PC-9 (cell line): ENCODE results near the gene B4GALT7. TPM values are rescaled to one million over a fixed set of nuclear protein-coding genes. Genes with fewer than 3 reads are reported as not detected.

Experiments
- BruUV-seq: library from RNA; stranded (reverse); fragments of 400-500 nt; replicated peaks from 2 replicates; lab custom pipeline; 2021; lab: Mats Ljungman, UMichigan
- CTCF ChIA-PET: fragments of 300-600 bp; sonication (Branson Sonifier 250); formaldehyde crosslinking; loops from one replicate; lab custom pipeline; 2022; ENCODE audit warnings: antibody characterized with exemption; lab: Charles Lee
- POLR2A ChIA-PET: fragments of 300-600 bp; sonication (Branson Sonifier 250); formaldehyde crosslinking; loops from one replicate; lab custom pipeline; 2022; ENCODE audit warnings: antibody characterized with exemption; ENCODE audit not compliant: unreplicated experiment; lab: Charles Lee
- DNase-seq, 2 experiments: peaks; one replicate each; pipeline versions ENCODE4 v3.0.0 to v3.0.0-alpha.2; 2015 to 2022; ENCODE audit warnings: mixed read lengths in 1 of 2
- H2AFZ ChIP-seq: fragments of 200-600 bp; sonication (generic); 2 replicates; pipeline ENCODE4 v1.8.1; 2017; ENCODE audit warnings: antibody characterized with exemption
- H3F3A ChIP-seq: fragments of 200-600 bp; sonication (generic); 2 replicates; pipeline ENCODE4 v1.8.1; 2017; ENCODE audit warnings: antibody characterized with exemption, mild to moderate bottlenecking, low read depth; ENCODE audit not compliant: insufficient read depth
- H3K27ac ChIP-seq: fragments of 200-600 bp; sonication (generic); 2 replicates; pipeline ENCODE4 v1.6.1; 2016; ENCODE audit warnings: mixed run types
- H3K27me3 ChIP-seq: fragments of 200-600 bp; sonication (generic); 2 replicates; pipeline ENCODE4 v1.6.1; 2016; ENCODE audit warnings: low read depth, mixed run types; ENCODE audit not compliant: insufficient read depth
- H3K36me3 ChIP-seq: fragments of 200-600 bp; sonication (generic); 2 replicates; pipeline ENCODE4 v1.6.1; 2016; ENCODE audit warnings: low read depth, mixed run types
- H3K4me1 ChIP-seq: fragments of 200-600 bp; sonication (generic); replicated peaks from 2 replicates; pipeline ENCODE4 v1.6.1; 2016; ENCODE audit warnings: mixed run types; ENCODE audit not compliant: insufficient read depth
- H3K4me2 ChIP-seq: fragments of 200-600 bp; sonication (generic); 2 replicates; pipeline ENCODE4 v1.6.1; 2017; ENCODE audit warnings: mixed run types
- H3K4me3 ChIP-seq: fragments of 200-600 bp; sonication (generic); 2 replicates; pipeline ENCODE4 v1.6.1; 2016; ENCODE audit warnings: mixed run types
- H3K79me2 ChIP-seq: fragments of 200-600 bp; sonication (generic); 2 replicates; pipeline ENCODE4 v1.6.1; 2017; ENCODE audit warnings: low read depth, mixed run types
- H3K9me2 ChIP-seq: fragments of 200-600 bp; sonication (generic); 2 replicates; pipeline ENCODE4 v1.8.1; 2017; ENCODE audit warnings: mild to moderate bottlenecking; ENCODE audit not compliant: insufficient read depth
- H3K9me3 ChIP-seq: fragments of 200-600 bp; sonication (generic); 2 replicates; pipeline ENCODE4 v1.8.1; 2016; ENCODE audit warnings: low read depth; ENCODE audit not compliant: insufficient read depth
- H4K20me1 ChIP-seq: fragments of 200-600 bp; sonication (generic); 2 replicates; pipeline ENCODE4 v1.8.1; 2017; ENCODE audit not compliant: insufficient read depth
- EZH2 ChIP-seq: fragments of 200-600 bp; sonication (generic); IDR thresholded peaks from 2 replicates; pipeline ENCODE4 v1.8.0; 2017; ENCODE audit warnings: antibody characterized with exemption, low read depth
- intact Hi-C: fragments of 100-400 bp; cut with micrococcal nuclease; formaldehyde crosslinking; loops from one replicate; pipeline ENCODE4 v1.10.0; 2022; ENCODE audit not compliant: unreplicated experiment
- total RNA-seq: library from RNA; stranded (reverse); gene quantifications from 2 replicates; pipeline ENCODE4 v1.2.3, GENCODE V29; 2021
- TF ChIP-seq, protein P1 (sequence below): fragments of 200-600 bp; sonication (generic); conservative IDR thresholded peaks from 2 replicates; pipeline ENCODE4 v1.6.1; 2017; ENCODE audit warnings: mixed run types, antibody characterized with exemption, mild to moderate bottlenecking, moderate library complexity

B4GALT7 gene
- total RNA-seq, 1 experiment from 2014 or later, result 27.9 TPM

DNA sequence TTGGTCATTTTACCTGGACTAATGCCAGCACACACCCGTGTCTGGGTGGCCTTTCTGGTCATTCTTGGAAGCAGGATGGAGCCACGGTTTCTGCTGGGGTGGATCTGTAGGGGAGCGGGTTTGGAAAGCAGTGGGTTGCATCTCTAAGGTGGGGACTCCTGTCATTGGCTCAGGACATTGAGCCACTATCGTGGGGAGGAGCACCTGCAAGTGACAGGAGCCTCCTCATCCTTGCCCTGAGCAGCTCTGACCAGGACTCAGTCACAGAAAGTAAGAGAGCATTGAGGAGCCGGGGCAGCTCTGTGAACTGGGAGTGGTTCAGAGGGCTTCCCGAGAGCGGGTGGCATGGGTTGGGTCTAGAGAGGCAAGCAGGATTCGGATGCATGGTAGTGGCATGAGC, 3.7 kb downstream of the B4GALT7 start:
- CTCF ChIA-PET, result no interaction called here
- H3K9me3 ChIP-seq, result no peaks in the 10 kb centered on the region
- peaks cover 12% of the 10 kb centered on the region; the same call in 1 of the 2 replicates for H3K79me2 ChIP-seq
- no peak overlapping the region for H3K27ac ChIP-seq
- no peak overlapping the region for H3K4me3 ChIP-seq
- no peaks in the 10 kb centered on the region for H4K20me1 ChIP-seq
- TF ChIP-seq, protein P1, sequence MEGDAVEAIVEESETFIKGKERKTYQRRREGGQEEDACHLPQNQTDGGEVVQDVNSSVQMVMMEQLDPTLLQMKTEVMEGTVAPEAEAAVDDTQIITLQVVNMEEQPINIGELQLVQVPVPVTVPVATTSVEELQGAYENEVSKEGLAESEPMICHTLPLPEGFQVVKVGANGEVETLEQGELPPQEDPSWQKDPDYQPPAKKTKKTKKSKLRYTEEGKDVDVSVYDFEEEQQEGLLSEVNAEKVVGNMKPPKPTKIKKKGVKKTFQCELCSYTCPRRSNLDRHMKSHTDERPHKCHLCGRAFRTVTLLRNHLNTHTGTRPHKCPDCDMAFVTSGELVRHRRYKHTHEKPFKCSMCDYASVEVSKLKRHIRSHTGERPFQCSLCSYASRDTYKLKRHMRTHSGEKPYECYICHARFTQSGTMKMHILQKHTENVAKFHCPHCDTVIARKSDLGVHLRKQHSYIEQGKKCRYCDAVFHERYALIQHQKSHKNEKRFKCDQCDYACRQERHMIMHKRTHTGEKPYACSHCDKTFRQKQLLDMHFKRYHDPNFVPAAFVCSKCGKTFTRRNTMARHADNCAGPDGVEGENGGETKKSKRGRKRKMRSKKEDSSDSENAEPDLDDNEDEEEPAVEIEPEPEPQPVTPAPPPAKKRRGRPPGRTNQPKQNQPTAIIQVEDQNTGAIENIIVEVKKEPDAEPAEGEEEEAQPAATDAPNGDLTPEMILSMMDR, result no peak
- no peak for TF ChIP-seq EZH2
- BruUV-seq, result no TSS peak
- no peak for DNase-seq
- POLR2A ChIA-PET, result no interaction called here
- H3K9me2 ChIP-seq, result no peaks in the 10 kb centered on the region
- intact Hi-C loops, result loop anchor here (10.0 kb wide), 2 partner anchors 461 to 561 kb away; no protein-coding TSS in a partner anchor
- no peak overlapping the region for H3K4me2 ChIP-seq
- no peaks in the 10 kb centered on the region for H3K27me3 ChIP-seq
- no peak overlapping the region for H2AFZ ChIP-seq
- 0 out of 2 replicates have a peak, but pooled peaks cover 1% of the 10 kb centered on the region for H3F3A ChIP-seq
- no peaks in the 10 kb centered on the region for H3K36me3 ChIP-seq
- peaks cover 9% of the 10 kb centered on the region for H3K4me1 ChIP-seq

DNA sequence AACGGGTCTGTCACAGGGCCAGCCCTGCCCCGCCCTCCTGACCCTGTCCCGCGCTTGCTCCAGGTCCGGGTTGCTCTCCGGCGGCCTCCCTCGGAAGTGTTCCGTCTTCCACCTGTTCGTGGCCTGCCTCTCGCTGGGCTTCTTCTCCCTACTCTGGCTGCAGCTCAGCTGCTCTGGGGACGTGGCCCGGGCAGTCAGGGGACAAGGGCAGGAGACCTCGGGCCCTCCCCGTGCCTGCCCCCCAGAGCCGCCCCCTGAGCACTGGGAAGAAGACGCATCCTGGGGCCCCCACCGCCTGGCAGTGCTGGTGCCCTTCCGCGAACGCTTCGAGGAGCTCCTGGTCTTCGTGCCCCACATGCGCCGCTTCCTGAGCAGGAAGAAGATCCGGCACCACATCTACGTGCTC, 4.2 kb downstream of the B4GALT7 start:
- Histone ChIP-seq H3K27ac (no peak overlapping the region), H3K79me2 (peaks cover 12% of the 10 kb centered on the region; the same call in 1 of the 2 replicates), H3F3A (no peaks in the 10 kb centered on the region), H3K9me3 (no peaks in the 10 kb centered on the region), H4K20me1 (no peaks in the 10 kb centered on the region), H3K9me2 (no peaks in the 10 kb centered on the region), H3K27me3 (no peaks in the 10 kb centered on the region), H2AFZ (no peak overlapping the region), H3K4me3 (no peak overlapping the region), H3K4me2 (no peak overlapping the region), H3K36me3 (no peaks in the 10 kb centered on the region), H3K4me1 (peaks cover 7% of the 10 kb centered on the region; the same call in 1 of the 2 replicates)
- CTCF ChIA-PET, result no interaction called here
- intact Hi-C loops, result loop anchor here (10.0 kb wide), 2 partner anchors 461 to 561 kb away; no protein-coding TSS in a partner anchor
- BruUV-seq, result no TSS peak
- POLR2A ChIA-PET, result no interaction called here
- no peak for DNase-seq
- TF ChIP-seq, protein P1, result no peak
- no peak for TF ChIP-seq EZH2

DNA sequence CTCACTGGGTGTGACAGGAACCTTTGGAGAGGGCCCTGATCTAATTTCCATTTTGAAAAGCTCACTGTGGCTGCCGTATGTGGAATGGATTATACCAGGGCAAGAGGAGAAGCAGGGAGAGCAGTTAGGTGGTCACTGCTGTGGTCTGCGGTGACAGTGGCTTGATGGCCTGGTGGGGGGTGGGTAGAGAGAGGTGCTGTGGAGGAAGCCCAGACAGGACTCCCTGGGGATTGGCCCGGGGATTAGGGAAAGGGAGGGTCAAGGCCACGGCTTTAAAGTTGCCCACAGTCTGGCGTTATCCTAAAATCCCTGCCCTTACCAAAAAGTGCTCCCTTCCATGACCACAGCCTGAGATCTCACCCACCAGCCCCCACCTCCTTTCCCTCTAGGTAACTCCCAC, 4.7 kb downstream of the B4GALT7 start:
- no peaks in the 10 kb centered on the region for H3K36me3 ChIP-seq
- H3K4me3 ChIP-seq, result no peak overlapping the region
- H4K20me1 ChIP-seq, result no peaks in the 10 kb centered on the region
- intact Hi-C loops, result loop anchor here (10.0 kb wide), 2 partner anchors 460 to 560 kb away; no protein-coding TSS in a partner anchor
- TF ChIP-seq, protein P1, result no peak
- no peak for TF ChIP-seq EZH2
- H2AFZ ChIP-seq, result no peak overlapping the region
- DNase-seq, result no peak
- CTCF ChIA-PET, result no interaction called here
- no peaks in the 10 kb centered on the region for H3K27me3 ChIP-seq
- H3K4me1 ChIP-seq, result peaks cover 7% of the 10 kb centered on the region; the same call in 1 of the 2 replicates
- no peak overlapping the region for H3K27ac ChIP-seq
- H3K9me3 ChIP-seq, result no peaks in the 10 kb centered on the region
- peaks cover 12% of the 10 kb centered on the region; the same call in 1 of the 2 replicates for H3K79me2 ChIP-seq
- POLR2A ChIA-PET, result no interaction called here
- H3K9me2 ChIP-seq, result no peaks in the 10 kb centered on the region
- H3F3A ChIP-seq, result no peaks in the 10 kb centered on the region
- no peak overlapping the region for H3K4me2 ChIP-seq
- no TSS peak for BruUV-seq
